K562 (cell line): Measurements from ENCODE around the gene PIGV. TPM values are rescaled to one million over a fixed set of nuclear protein-coding genes. Genes with fewer than 3 reads are reported as not detected.

Experiments used
- CBFA2T3 ChIP-seq: fragments of 450-650 bp; IDR thresholded peaks from 2 replicates; pipeline ENCODE4 v1.6.1; 2017
- CCAR2 ChIP-seq: fragments of 200-400 bp; formaldehyde crosslinking; IDR thresholded peaks from 2 replicates; pipeline ENCODE4 v1.6.1; 2017; ENCODE audit warnings: mild to moderate bottlenecking, low read depth, low read length
- CCNT2 ChIP-seq: IDR thresholded peaks from 2 replicates; pipeline ENCODE4 v1.6.1; 2011; ENCODE audit warnings: borderline replicate concordance, low read depth, mild to moderate bottlenecking, moderate library complexity, mixed read lengths, low read length; ENCODE audit not compliant: insufficient read length; ENCODE audit errors: extremely low read depth
- CHAMP1 ChIP-seq: fragments of 450-650 bp; IDR thresholded peaks from 2 replicates; pipeline ENCODE4 v1.6.1; 2016; ENCODE audit warnings: mild to moderate bottlenecking
- CHCHD3 ChIP-seq: fragments of 250-450 bp; sonication (Bioruptor Pico); IDR thresholded peaks from 2 replicates; pipeline ENCODE4 v2.1.2; 2022; ENCODE audit warnings: mild to moderate bottlenecking
- CSDE1 ChIP-seq, 2 experiments: fragments of 450-650 bp; IDR thresholded peaks; 2 replicates each; pipeline ENCODE4 v1.6.1; 2016; ENCODE audit warnings: mild to moderate bottlenecking in 1 of 2
- ESRRB ChIP-seq: fragments of 250-450 bp; sonication (Bioruptor Pico); IDR thresholded peaks from 2 replicates; pipeline ENCODE4 v1.5.0; 2020; ENCODE audit warnings: mild to moderate bottlenecking, moderate library complexity, borderline replicate concordance
- HDAC1 ChIP-seq, 2 experiments: fragments of 450-650 bp; IDR thresholded peaks; 2 replicates each; pipeline ENCODE4 v1.6.1; 2016 to 2017; ENCODE audit warnings: inconsistent platforms in 1 of 2, mild to moderate bottlenecking in 1 of 2, moderate library complexity in 1 of 2
- HLTF ChIP-seq: fragments of 450-650 bp; IDR thresholded peaks from 2 replicates; pipeline ENCODE4 v1.6.1; 2016
- HOMEZ ChIP-seq: fragments of 250-450 bp; sonication (Bioruptor Pico); IDR thresholded peaks from 2 replicates; pipeline ENCODE4 v1.4.0; 2020; ENCODE audit warnings: mild to moderate bottlenecking, moderate library complexity
- ILK ChIP-seq: fragments of 450-650 bp; IDR thresholded peaks from 2 replicates; pipeline ENCODE4 v1.6.1; 2016; ENCODE audit warnings: missing genetic modification characterization, low read depth, mild to moderate bottlenecking, missing compliant biosample characterization, moderate library complexity, borderline replicate concordance
- L3MBTL2 ChIP-seq: fragments of 450-650 bp; IDR thresholded peaks from 2 replicates; pipeline ENCODE4 v1.6.1; 2016; ENCODE audit warnings: mild to moderate bottlenecking, moderate library complexity
- MAZ ChIP-seq, 2 experiments: fragments of 450-650 bp in 1 of 2; sonication (generic) in 1 of 2; formaldehyde crosslinking; IDR thresholded peaks in 1 of 2; conservative IDR thresholded peaks in 1 of 2; 2 replicates each; pipeline versions ENCODE4 v1.4.0 to v1.5.0; 2020; ENCODE audit warnings: mild to moderate bottlenecking in 1 of 2, missing genetic modification reagents in 1 of 2
- POLR2AphosphoS2 ChIP-seq: IDR thresholded peaks from 2 replicates; pipeline ENCODE4 v1.6.1; 2012; ENCODE audit warnings: low read length, improper control_type of control experiment
- PURB ChIP-seq: sonication (generic); formaldehyde crosslinking; IDR thresholded peaks from 2 replicates; pipeline ENCODE4 v1.9.0; 2021; ENCODE audit warnings: low read depth, mild to moderate bottlenecking, missing genetic modification reagents
- SNIP1 ChIP-seq: fragments of 450-650 bp; IDR thresholded peaks from 2 replicates; pipeline ENCODE4 v1.7.1; 2017; ENCODE audit warnings: low read depth, mild to moderate bottlenecking
- ZBTB1 ChIP-seq: sonication (generic); formaldehyde crosslinking; IDR thresholded peaks from 2 replicates; pipeline ENCODE4 v1.8.1; 2023; ENCODE audit warnings: missing genetic modification reagents, low read depth, mild to moderate bottlenecking, borderline replicate concordance
- ZNF212 ChIP-seq: fragments of 450-650 bp; formaldehyde crosslinking; IDR thresholded peaks from 2 replicates; pipeline ENCODE4 v1.4.0; 2020; ENCODE audit warnings: mild to moderate bottlenecking
- ZNF24 ChIP-seq: fragments of 450-650 bp; IDR thresholded peaks from 2 replicates; pipeline ENCODE4 v1.6.1; 2016
- ZNF282 ChIP-seq: sonication (generic); formaldehyde crosslinking; IDR thresholded peaks from 2 replicates; pipeline ENCODE4 v1.8.1; 2023; ENCODE audit warnings: missing genetic modification reagents
- ZNF695 ChIP-seq: fragments of 450-650 bp; formaldehyde crosslinking; IDR thresholded peaks from 2 replicates; pipeline ENCODE4 v1.4.0; 2020; ENCODE audit warnings: mild to moderate bottlenecking, moderate library complexity
- polyA plus RNA-seq, 8 experiments: library from polyadenylated mRNA; depleted of rRNA in 4 of 8; stranded (reverse) in 5 of 8; unstranded in 3 of 8; fragments of >200 nt; fragmentation: Nextera tagmentation in 2 of 8; fragmentation: Illumina TruSeq in 1 of 8; extraction: Ambion mirVana in 2 of 8; extraction: Trizol in 1 of 8; gene quantifications; 2 replicates each; pipeline versions ENCODE4 v1.2.1 to v1.2.3, GENCODE V29; 2011 to 2014; ENCODE audit warnings: inconsistent platforms in 1 of 8, missing spikeins in 1 of 8
- total RNA-seq, 7 experiments: library from RNA; depleted of rRNA in 6 of 7; stranded (reverse); fragments of >200 nt in 6 of 7; fragmentation: Illumina TruSeq in 2 of 7; extraction: Trizol in 2 of 7; gene quantifications; 2 replicates each; pipeline versions ENCODE4 v1.2.1 to v1.2.3, GENCODE V29; 2011 to 2021; ENCODE audit warnings: low replicate concordance in 1 of 7
- TF ChIP-seq, protein P1 (sequence below): sonication (generic); formaldehyde crosslinking; IDR thresholded peaks from 2 replicates; pipeline ENCODE4 v1.8.0; 2023; ENCODE audit warnings: mild to moderate bottlenecking, missing genetic modification reagents
- TF ChIP-seq, protein P2 (sequence below): fragments of 450-650 bp; IDR thresholded peaks from one replicate; pipeline ENCODE4 v1.6.1; 2018; ENCODE audit warnings: mild to moderate bottlenecking, moderate library complexity; ENCODE audit not compliant: partially characterized antibody

Gene PIGV
- total and polyA plus RNA-seq, 9 of the 15 experiments (the other 6 are each of a cell fraction or from before 2014, with no cell fraction given): 8.4 to 21.8 (median 11.7) TPM

- TF ChIP-seq, protein P1, sequence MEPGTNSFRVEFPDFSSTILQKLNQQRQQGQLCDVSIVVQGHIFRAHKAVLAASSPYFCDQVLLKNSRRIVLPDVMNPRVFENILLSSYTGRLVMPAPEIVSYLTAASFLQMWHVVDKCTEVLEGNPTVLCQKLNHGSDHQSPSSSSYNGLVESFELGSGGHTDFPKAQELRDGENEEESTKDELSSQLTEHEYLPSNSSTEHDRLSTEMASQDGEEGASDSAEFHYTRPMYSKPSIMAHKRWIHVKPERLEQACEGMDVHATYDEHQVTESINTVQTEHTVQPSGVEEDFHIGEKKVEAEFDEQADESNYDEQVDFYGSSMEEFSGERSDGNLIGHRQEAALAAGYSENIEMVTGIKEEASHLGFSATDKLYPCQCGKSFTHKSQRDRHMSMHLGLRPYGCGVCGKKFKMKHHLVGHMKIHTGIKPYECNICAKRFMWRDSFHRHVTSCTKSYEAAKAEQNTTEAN (CRISPR knock-in tag): 0 out of 2 replicates have a peak, but pooled peaks have one; percentile 17
- TF ChIP-seq ESRRB (CRISPR knock-in tag): no peak
- TF ChIP-seq CCAR2: 0 out of 2 replicates have a peak, but pooled peaks have one; percentile 44
- no peak for TF ChIP-seq ZNF282
- TF ChIP-seq HDAC1 (IDR thresholded peaks at IDR 0.05): no peak
- no peak for TF ChIP-seq ZNF212
- no peak for TF ChIP-seq SNIP1
- TF ChIP-seq MAZ (CRISPR knock-in tag; conservative IDR thresholded peaks at IDR 0.05 in 1 of 2, IDR thresholded peaks at IDR 0.05 in 1 of 2): peak; percentile 18 to 75; a peak in 2 of 4 replicates
- TF ChIP-seq, protein P2, sequence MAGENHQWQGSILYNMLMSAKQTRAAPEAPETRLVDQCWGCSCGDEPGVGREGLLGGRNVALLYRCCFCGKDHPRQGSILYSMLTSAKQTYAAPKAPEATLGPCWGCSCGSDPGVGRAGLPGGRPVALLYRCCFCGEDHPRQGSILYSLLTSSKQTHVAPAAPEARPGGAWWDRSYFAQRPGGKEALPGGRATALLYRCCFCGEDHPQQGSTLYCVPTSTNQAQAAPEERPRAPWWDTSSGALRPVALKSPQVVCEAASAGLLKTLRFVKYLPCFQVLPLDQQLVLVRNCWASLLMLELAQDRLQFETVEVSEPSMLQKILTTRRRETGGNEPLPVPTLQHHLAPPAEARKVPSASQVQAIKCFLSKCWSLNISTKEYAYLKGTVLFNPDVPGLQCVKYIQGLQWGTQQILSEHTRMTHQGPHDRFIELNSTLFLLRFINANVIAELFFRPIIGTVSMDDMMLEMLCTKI: no peak
- no peak for TF ChIP-seq ZNF695 (CRISPR knock-in tag)
- no peak for TF ChIP-seq CHCHD3 (CRISPR knock-in tag)
- TF ChIP-seq CHAMP1: no peak
- TF ChIP-seq CBFA2T3: no peak
- TF ChIP-seq CCNT2: no peak
- TF ChIP-seq POLR2AphosphoS2: peak; percentile 63; the same call in 1 of the 2 replicates
- TF ChIP-seq HOMEZ (CRISPR knock-in tag): no peak
- no peak for TF ChIP-seq HLTF
- no peak for TF ChIP-seq PURB (CRISPR knock-in tag)
- no peak for TF ChIP-seq L3MBTL2
- TF ChIP-seq ILK (tag): no peak
- no peak for TF ChIP-seq ZNF24
- TF ChIP-seq ZBTB1 (CRISPR knock-in tag): no peak
- no peak for TF ChIP-seq CSDE1 (IDR thresholded peaks at IDR 0.05)
These were observed 3.5 kb upstream of the PIGV start (continued) for GRCh38 chr1:26784023-26784871.
